Urothelium cell line (cell line): ENCODE measurements around the gene GPBAR1.

ENCODE experiments used
- DNase-seq: peaks from one replicate; pipeline ENCODE4 v3.0.0; 2011; ENCODE audit warnings: low spot score, mixed read lengths
- FAIRE-seq: peaks from 2 replicates; lab custom pipeline; 2011; peaks lifted over from hg19 to GRCh38; lab: Jason Lieb, UNC

The GPBAR1 gene

DNA sequence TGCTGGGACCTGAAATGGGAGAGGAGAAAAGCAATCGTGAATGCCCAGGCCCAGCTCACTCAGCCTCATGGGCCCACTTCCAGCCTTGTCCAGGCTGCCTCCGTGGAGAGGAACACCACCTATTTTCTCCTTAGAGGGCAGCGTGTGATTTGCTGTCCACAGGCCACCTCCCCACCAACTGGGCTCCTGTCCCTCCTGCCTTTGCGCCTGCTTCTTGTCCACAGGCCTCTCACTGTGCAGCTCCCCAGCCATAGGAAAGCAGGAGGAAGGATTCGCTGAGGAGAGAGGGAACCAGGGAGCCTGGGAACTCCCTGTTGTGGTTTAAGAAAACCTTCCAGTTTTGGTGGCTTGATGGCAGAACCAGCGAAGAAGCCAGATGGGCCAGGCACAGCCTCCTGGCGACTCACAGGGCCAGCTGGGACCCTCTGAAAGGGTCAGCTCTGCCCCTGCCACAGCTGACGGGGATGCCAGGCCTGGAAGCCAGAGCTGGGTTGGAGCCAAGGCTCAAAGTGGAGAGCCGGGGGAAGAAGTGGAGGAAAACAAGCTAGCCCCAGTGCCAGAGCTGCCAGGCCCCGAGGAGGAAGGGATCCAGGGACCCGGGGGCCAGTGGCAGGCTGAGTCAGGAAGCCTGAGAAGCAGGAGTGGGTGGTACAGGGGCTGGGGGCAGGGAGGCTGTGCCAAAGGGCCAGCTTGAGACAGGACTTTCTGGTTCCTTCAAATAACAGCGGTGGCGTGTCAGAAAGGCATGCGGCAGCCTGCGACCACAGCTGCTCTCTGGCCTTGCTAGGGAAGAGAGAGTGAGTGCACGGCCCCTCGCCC, 21.6 kb downstream of the GPBAR1 start:
- FAIRE-seq, result no peak

GRCh38 chr2:218284106-218284811, 23.4 kb downstream of the GPBAR1 start:
- DNase-seq (peak; percentile 40), FAIRE-seq (no peak)

More for the DNA sequence above, 21.6 kb downstream of the GPBAR1 start:
- DNase-seq, result no peak

- FAIRE-seq (no peak), DNase-seq (no peak)
Observed at GRCh38 chr2:218285604-218286003, 24.8 kb downstream of the GPBAR1 start.

DNA sequence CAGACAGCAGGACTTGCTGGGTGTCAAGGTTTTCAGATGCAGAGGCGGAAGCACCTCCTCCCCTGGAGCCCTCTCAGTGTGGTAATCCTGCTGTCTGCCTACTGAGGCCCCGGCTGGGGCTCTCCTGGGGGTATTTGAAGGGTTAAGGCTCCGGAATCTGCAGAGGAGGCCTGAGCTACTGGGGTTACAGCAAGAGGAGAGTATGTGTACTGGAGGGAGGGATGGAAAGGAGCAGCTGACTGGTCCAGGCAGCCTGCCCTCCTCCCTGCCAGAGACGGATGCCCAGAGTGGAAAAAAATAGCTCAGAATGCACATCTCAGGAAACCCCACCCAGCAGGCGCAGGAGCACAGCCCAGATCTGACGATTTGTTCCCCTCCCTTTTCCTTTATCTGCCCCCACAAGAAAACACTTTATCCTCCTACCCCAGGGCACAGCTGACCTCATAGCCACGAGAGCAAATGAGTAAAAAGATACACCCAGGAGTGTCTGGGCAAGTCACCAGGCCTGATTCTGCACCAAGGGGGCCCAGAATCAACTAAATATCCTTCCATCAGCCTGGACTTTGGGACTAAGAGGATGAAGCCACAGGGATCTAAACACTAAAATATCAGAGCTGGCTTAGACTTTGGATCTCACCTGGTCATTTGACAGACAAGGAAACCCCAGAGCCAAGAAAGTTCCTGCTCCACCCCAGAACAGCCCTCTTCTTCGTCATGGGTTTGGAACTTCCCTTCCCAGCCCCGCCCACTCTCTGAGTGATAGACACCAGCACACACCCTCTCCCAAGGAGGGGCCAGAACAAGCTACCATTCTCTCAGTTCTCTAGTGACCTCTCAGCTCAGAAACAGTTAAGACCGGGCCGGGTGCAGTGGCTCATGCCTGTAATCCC, 26.0 kb downstream of the GPBAR1 start:
- no peak for FAIRE-seq
- DNase-seq, result peak; percentile 89

- DNase-seq (no peak), FAIRE-seq (no peak)
Observed at GRCh38 chr2:218289639-218290315, 29.0 kb downstream of the GPBAR1 start.

GRCh38 chr2:218290316-218291261, 29.8 kb downstream of the GPBAR1 start:
- DNase-seq, result no peak
- no peak for FAIRE-seq

DNA sequence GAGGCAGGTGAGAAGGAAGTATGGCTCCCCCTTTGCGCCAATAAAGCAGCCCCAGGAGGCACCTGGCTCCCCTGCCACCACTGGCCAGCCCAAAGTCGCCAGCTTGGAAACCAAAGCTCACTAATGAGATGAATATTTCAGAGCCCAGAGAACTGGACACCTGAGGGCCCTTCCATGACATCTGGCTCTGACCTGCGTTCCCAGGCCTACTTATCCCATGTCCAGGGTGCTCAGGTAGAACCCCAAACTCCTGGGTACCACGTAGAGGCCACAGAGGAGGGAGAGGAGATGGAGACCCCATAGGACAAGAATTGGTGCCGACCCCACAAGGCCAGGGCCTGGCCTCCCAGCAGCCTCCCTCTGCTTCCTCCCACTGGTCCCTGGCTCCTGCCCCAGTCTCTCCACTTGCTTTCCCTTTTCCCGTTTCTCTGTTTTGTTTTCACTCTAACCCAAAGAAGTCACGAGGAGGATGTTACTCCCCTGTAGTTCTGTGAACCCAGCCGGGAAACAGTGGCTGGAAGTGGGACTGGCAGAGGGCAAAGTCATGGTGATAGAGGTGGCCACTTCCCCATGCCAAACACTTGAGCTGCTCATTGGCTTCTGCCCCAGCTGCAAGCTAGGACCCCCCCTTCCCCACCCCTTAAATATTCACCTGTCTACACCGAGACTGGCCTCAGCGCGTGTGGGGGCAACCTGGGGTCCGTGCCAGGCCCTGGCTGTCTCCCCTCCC, 30.7 kb downstream of the GPBAR1 start:
- FAIRE-seq (no peak), DNase-seq (no peak)

DNA sequence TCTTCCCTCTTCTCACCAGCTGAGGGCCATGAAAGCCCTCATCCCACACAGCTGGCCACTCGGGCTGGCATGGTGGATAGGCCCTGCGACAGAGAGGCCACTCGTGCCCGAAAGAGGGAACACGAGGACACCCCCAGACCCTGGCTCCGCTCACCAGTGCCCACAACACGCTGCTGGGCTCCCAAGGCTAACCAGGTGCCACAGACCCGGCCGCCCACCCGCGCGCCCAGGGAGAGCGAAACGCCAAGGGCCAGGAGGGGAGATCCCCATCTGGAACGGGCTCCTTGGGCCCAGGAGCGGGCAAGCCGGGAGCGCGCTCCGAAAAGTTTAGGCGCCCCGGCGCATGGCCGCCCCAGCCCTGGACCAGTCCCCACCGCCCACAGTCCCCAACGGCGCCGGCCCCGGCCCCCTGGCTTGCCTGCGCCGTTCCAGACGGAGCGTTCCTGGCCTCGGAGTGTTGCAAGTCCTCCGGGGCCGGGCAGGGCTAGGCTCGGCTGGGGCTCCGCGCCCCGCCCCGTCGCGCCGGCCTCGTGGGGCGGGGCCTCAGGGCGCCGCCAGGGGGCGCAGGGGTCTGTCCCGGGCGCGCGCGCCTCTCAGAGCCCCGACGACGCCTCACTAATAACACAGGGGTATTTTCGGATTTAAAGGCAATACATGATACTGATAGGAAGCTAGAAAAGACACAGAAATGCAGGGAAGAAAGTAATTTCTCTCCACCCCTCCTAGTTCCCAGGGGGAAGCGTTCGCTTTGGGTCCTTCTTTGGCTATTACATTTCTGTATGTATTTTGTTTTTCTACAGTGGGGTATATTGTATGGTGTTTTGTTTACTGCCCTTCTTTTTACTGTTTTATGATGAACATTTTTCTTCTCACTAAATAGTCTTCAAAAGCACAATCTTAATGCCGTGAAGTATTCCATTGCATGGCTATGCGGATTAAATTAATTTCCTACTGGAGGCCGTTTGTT, 31.5 kb downstream of the GPBAR1 start, which contains the start of gene TMBIM1:
TMBIM1 (minus strand) TSS at position 456 of the 967 bp plus-strand sequence. CDS start 10,362 bp downstream, outside the sequence.
- DNase-seq, result peak; percentile 92
- no peak for FAIRE-seq

DNA sequence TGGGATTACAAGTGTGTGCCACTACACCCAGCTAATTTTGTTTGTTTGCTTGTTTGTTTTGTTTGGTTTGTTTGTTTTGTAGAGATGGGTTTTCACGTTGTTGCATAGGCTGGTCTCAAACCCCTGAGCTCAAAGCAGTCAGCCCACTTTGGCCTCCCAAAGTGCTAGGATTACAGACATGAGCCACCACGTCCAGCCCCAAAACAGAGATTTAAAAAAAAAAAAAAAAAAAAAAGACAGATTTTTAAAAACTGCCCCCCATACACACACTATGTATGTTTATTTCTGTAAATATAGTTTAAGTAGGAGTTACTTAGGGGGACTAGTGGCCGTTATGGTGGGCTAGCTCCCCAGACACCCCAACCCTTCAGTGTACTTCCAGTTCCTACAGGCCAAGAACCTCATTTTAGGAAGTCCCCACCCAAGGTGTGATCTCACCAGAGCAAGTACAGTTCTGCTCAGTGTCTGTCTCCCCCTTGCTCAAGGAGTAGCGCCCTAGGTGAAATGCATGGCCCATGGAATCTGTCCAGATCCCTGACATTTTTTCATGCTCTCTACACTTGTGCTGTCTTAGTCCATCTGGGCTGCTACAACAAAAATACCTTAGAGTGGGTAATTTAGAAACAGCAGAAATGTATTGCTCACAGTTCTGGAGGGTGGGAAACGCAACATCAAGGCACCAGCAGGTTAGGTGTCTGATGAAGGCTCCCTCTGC, 33.1 kb downstream of the GPBAR1 start:
- DNase-seq (no peak), FAIRE-seq (no peak)

GRCh38 chr2:218294430-218295022, 33.7 kb downstream of the GPBAR1 start:
- FAIRE-seq (no peak), DNase-seq (no peak)

DNA sequence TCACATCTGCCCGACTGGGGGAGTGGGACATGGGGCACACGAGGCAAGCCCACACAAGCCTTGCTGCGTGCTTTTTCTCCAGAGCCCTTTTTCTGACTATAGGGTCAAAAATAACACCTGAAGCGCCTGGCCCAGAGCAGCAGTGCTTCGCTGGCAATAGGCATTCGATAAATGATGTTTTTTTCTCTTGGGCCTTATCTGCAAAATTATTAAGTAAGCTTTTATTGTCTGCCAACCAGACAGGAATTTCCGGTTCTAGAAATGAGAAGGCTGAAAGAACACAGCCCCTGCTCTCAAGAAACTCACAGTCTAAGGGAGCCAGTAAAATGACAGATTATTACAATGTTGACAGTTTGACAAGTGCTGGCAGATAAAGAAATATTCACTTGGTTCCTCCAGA, 34.2 kb downstream of the GPBAR1 start:
- FAIRE-seq (no peak), DNase-seq (no peak)

- FAIRE-seq, result no peak
Observed at GRCh38 chr2:218296200-218296599, 35.4 kb downstream of the GPBAR1 start.

DNA sequence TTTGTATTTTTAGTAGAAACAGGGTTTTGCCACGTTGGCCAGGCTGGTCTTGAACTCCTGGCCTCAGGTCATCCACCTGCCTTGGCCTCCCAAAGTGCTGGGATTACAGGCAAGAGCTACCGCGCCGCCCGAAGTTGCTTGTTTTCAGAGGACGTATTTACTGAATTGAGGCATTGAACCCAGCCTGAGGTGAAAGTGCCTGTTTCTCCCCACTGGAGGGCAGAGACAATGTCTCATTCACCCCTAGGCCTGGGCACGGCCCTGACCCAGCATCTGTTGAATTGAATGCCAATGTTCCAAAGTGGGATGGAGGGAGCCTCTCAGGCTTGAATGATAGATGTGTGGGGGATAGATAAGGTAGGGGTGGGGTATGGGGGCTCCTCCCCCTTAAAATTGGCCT, 36.0 kb downstream of the GPBAR1 start:
- DNase-seq, result no peak
- FAIRE-seq, result no peak

More at GRCh38 chr2:218296200-218296599, 35.4 kb downstream of the GPBAR1 start:
- DNase-seq, result no peak

GRCh38 chr2:218298314-218298875, 37.6 kb downstream of the GPBAR1 start:
- DNase-seq, result no peak

GRCh38 chr2:218300141-218300540, 39.3 kb downstream of the GPBAR1 start:
- no peak for FAIRE-seq
- DNase-seq, result no peak

More at GRCh38 chr2:218298314-218298875, 37.6 kb downstream of the GPBAR1 start:
- FAIRE-seq, result no peak

DNA sequence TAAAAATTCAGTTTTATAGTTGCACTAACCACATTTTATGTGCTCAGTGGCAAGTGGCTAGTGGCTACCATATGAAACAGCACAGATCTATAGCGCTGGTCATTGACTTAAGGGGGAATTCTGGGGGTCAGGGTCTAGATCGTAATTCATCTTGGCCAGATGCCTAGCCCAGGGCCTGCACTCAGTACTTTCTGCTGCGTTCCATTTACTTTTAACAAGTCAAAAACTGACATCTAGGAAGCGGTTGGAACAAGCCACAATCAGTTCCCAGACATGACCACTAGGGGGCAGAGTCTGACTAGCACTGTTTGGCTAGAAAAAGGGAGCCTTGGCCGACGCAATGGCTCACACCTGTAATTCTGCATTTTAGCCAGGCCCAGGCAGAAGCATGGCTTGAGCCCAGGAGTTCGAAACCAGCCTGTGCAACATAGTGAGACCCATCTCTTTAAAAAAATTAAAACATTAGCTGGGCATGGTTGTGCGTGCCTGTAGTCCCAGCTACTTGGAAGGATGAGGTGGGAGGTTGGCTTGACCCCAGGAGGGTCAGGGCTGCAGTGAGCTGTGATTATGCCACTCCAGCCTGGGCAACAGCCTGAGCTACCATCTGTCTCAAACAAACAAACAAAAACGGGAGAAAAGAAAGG, 40.5 kb downstream of the GPBAR1 start:
- FAIRE-seq, result no peak
- peak; percentile 67 for DNase-seq
